Lower leg skin (tissue), 3 donors: Measurements from ENCODE around the gene CDCP1.

Experiments
- CTCF ChIP-seq, 3 donors: fragments of 450-650 bp; IDR thresholded peaks; one replicate each; pipeline ENCODE4 v1.5.1; 2016; ENCODE audit warnings: antibody characterized with exemption in 3 of 3, mild to moderate bottlenecking in 3 of 3, moderate library complexity in 2 of 3
- POLR2A ChIP-seq, 2 donors: fragments of 450-650 bp; IDR thresholded peaks; one replicate each; pipeline ENCODE4 v1.6.1; 2016 to 2017; ENCODE audit warnings: antibody characterized with exemption in 2 of 2, mild to moderate bottlenecking in 1 of 2, moderate library complexity in 1 of 2

GRCh38 chr3:45075821-45076625 lies 70.2 kb downstream of the CDCP1 start:
- TF ChIP-seq CTCF (IDR thresholded peaks at IDR 0.05), result no peak
- no peak for TF ChIP-seq POLR2A (IDR thresholded peaks at IDR 0.05)
